SIG-M5 (cell line): ENCODE measurements around the gene NUP58.

Experiments
- DNase-seq: peaks from one replicate; lab custom pipeline; 2025; lab: John Stamatoyannopoulos, UW

NUP58 gene

GRCh38 chr13:25377244-25377962 lies 76.0 kb downstream of the NUP58 start:
- DNase-seq: no peak

DNA sequence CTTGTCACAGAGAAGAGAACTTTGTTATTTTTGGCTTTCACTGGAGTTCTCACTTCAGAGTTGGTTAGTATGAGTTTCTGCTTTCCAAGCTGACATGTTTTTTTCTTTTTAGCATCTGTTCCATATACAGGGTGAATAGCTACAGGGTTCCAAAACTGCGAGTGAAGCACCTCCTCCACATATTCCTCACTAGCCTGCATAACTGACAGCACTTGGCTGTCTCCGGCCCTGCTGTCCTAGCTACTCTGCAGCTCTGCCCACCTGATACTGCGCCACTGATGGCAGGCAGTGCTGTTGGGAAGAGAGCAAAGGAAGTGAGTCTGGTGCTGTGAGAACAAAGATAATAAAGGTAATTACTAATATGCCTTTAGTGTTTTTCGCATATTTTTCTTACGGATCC lies 77.1 kb downstream of the NUP58 start:
- DNase-seq: no peak

- no peak for DNase-seq
Observed at GRCh38 chr13:25379011-25379410, 77.6 kb downstream of the NUP58 start.

- DNase-seq: no peak
Observed at GRCh38 chr13:25380082-25380481, 78.7 kb downstream of the NUP58 start.

GRCh38 chr13:25380741-25381324 lies 79.4 kb downstream of the NUP58 start:
- DNase-seq: no peak

DNA sequence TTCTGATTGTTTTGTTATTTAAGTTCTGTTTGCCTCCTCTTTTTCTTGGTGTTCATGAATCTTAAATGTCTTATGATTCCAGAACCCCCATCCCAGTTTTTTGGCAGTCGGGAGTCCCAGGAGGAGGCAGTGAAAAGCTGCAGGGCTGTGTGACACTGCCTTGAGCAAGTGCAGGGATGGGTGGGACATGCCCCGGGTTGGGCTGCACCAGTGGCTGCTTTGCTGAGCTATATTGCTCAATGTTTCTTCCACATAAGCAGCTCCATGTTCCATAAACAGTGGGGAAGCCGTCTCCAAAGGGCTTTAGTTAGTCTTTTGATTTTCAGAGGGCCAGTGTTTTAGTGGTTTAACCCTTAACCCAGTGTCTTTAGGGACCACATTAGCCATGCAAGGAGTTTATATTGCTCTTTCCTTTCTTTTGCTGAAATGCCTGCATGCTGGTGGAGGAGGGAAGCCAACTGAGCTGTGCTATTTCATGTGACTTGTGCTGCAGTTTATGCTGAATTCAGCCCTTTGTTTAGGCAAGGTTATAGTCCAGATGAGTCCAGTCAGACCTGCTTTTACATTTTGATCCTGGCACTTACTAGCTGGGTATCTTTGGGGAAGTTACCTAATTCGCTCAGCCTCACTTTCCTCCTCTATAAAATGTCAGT lies 83.5 kb downstream of the NUP58 start:
- no peak for DNase-seq

- no peak for DNase-seq
Observed at GRCh38 chr13:25391932-25392331, 90.5 kb downstream of the NUP58 start.
